Measurements from ENCODE around the gene KCNMA1. TPM values are rescaled to one million over a fixed set of nuclear protein-coding genes. Genes with fewer than 3 reads are reported as not detected.

The KCNMA1 gene
- total and polyA plus RNA-seq, 4 donors, result 36.2 to 95.0 (median 54.3) TPM

DNA sequence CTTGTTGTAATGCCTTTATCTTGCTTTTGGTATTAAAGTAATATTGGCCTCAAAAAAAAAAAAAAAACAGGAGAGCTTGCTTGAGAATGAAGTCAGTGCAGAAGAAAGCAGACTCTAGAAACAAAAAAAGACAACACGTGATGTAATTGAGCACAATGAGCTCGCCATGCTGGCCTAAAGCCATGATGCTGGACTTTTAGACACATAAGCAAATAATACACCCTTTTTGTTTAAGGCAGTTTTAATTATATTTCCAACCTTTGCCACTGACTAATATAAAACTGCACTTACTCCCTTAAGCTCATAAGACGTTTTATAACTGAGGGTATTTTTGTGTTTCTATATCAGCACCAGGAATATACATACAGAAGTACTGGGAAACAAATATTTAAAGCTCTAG is 798.3 kb downstream of the KCNMA1 start:
- no CpG with 5 or more reads among the region's 3 CpGs for WGBS (ENCODE audit: insufficient coverage)
- no peaks in the 10 kb centered on the region for H3K36me3 ChIP-seq (ENCODE audit: control insufficient read depth, insufficient read depth, low read length)
- H3K27me3 ChIP-seq (ENCODE audit: control insufficient read depth, insufficient read depth, low read length), result no peaks in the 10 kb centered on the region
- H3K4me3 ChIP-seq (ENCODE audit: low read depth, low read length), result no peak overlapping the region
- H3K4me1 ChIP-seq (ENCODE audit: control insufficient read depth, insufficient read depth, low read length), result no peaks in the 10 kb centered on the region
- H3K9me3 ChIP-seq (ENCODE audit: control insufficient read depth, insufficient read depth, low read length), result no peaks in the 10 kb centered on the region
- DNase-seq (ENCODE audit: low read depth in 4 of 6, low spot score in 6 of 6), result peak in 3 of 6 donors; percentile 11 to 18 (median 15)
- no peak overlapping the region for H3K27ac ChIP-seq (ENCODE audit: low read depth, low read length)

DNA sequence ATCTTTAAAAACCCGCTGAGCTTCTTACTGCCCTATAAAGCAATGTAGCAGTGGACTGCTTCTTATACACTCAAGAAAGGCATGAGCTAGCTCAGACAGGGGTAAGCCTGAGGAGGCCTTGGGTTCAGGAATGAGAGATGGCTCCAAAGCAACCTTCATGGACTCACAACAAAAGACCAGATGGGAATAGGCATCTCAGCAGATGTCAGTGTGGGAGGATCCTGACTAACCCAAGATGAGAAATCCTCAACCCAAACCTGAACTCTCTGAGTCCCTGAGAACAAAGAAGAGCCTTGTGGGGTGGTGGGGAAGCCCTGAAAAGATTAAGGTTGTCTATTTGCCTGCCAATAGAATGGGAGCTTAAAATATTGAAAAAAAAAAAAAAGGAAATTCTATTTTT is 807.4 kb downstream of the KCNMA1 start:
- Histone ChIP-seq H3K9me3 (ENCODE audit: control insufficient read depth, insufficient read depth, low read length) (no peaks in the 10 kb centered on the region), H3K36me3 (ENCODE audit: control insufficient read depth, insufficient read depth, low read length) (no peaks in the 10 kb centered on the region), H3K4me1 (ENCODE audit: control insufficient read depth, insufficient read depth, low read length) (no peaks in the 10 kb centered on the region), H3K27me3 (ENCODE audit: control insufficient read depth, insufficient read depth, low read length) (no peaks in the 10 kb centered on the region), H3K27ac (ENCODE audit: low read depth, low read length) (no peak overlapping the region), H3K4me3 (ENCODE audit: low read depth, low read length) (no peak overlapping the region)
- WGBS (ENCODE audit: insufficient coverage), result no CpG with 5 or more reads among the region's 1 CpG
- DNase-seq (ENCODE audit: low read depth in 4 of 6, low spot score in 6 of 6), result no peak

DNA sequence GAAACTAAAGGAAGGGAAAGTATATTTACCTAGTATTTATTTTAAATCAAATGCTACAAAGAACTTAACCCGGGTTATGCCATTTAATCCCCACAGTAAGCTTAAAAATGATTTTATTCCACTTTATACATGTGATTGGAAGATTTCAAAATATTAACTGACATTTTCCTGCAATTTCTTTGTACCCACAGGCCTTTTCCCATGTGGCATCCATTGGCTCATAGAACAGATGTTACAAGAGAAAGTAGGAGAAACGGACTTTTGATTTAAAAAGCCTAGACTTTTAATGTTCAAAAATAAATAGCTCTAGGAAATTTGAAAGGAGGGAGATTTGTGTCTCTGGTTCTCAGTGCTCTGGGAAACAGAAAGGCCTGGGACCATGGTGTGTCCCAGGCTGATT is 807.9 kb downstream of the KCNMA1 start:
- Histone ChIP-seq H3K4me1 (ENCODE audit: control insufficient read depth, insufficient read depth, low read length) (no peaks in the 10 kb centered on the region), H3K36me3 (ENCODE audit: control insufficient read depth, insufficient read depth, low read length) (no peaks in the 10 kb centered on the region), H3K27me3 (ENCODE audit: control insufficient read depth, insufficient read depth, low read length) (no peaks in the 10 kb centered on the region), H3K9me3 (ENCODE audit: control insufficient read depth, insufficient read depth, low read length) (no peaks in the 10 kb centered on the region), H3K4me3 (ENCODE audit: low read depth, low read length) (no peak overlapping the region), H3K27ac (ENCODE audit: low read depth, low read length) (no peak overlapping the region)
- WGBS (ENCODE audit: insufficient coverage), result 60% methylated on average over 1 of the region's 2 CpGs
- no peak for DNase-seq (ENCODE audit: low read depth in 4 of 6, low spot score in 6 of 6)

Small RNA genes lying within 50 kb of the gene (small RNA-seq; reads per million reads assigned to genes)
- gene ATP5MC1P8 (ENCODE audit: low replicate concordance) (not detected), gene COX6CP15 (ENCODE audit: low replicate concordance) (not detected), gene RF00322 (ENCODE audit: low replicate concordance) (not detected), gene RNA5SP321 (ENCODE audit: low replicate concordance) (not detected)

All from spinal cord (tissue), 10 donors.